Renal cortex interstitium (tissue), 11 donors: ENCODE results near the gene POMT2. TPM values are rescaled to one million over a fixed set of nuclear protein-coding genes. Genes with fewer than 3 reads are reported as not detected.
"Not testable (repeated sequence)": the region's sequence is repeated elsewhere in the genome, so short reads cannot be mapped to it uniquely, and the experiment has no call there.

ENCODE experiments used
- DNase-seq, 11 donors: peaks; one replicate each; pipeline ENCODE4 v3.0.0-alpha.2; 2013; ENCODE audit warnings: low read depth in 9 of 11, low spot score in 4 of 11; ENCODE audit errors: extremely low read depth in 1 of 11
- polyA plus RNA-seq, 3 donors: library from polyadenylated mRNA; unstranded; fragments of 120-200 nt; gene quantifications; one replicate each; pipeline ENCODE4 v1.2.1, GENCODE V29; 2013; ENCODE audit not compliant: insufficient read length in 3 of 3

Gene POMT2
- polyA plus RNA-seq, 3 donors = 41.6 to 47.0 (median 41.7) TPM

DNA sequence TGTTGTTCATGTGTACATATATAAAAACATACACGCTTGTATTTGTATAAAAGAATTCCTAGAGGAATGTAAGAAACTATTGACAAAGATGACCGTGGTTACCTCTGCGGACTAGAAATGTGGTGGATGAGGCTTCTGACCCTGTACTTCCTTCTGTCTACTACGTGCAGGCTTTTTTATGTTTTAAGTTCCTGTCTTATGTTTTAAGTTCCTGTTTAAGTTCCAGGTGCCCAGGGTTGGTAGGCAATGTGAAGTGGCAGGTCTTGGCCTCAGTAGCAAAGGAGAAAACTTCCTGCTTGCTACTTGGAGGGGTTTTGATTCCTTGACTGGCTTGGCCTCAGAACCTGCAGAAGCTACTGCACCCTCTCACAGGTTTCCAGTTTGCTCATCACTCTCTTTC is 11.6 kb downstream of the POMT2 start:
- DNase-seq = no peak

GRCh38 chr14:77306851-77307496 is 13.7 kb downstream of the POMT2 start:
- no peak for DNase-seq

DNA sequence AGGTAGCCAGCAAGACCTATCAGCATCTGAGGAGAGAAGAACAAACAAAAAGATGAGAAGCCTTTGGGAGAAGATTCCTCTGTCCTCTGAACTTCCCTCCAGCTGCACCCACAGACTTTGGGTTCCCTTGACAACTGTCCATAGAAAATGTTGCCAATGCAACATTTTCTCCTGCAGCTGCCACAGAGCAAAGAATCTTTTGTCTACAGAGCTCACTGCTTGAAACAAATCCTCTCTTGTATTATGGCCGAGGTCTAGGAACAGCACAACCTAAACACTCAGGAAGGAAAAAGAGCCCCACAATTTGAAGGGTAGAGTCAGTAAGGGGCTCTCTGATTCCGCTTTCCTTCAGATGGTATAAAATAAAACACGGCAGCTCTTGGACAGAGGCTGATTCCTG is 14.3 kb downstream of the POMT2 start:
- no peak for DNase-seq

DNA sequence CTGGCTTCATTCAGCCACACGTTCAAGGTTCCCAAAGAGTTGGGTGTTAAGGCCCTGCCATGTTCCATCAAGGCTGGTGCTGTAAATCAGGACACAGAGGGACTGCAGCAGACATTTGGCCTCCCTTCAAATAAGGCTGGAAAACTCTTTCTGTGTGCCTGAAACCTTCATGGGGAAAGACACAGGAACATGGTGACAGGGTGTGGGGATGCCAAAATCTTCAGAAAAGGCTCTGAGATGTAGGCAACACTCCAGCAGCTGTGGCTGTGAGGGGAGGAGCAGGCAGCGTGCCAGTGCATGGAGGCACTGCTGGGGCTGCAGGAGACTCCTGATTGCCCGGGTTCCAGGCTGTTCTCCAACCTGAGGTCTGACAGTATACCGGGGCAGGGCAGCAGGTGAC is 15.0 kb downstream of the POMT2 start:
- DNase-seq = no peak

GRCh38 chr14:77303417-77304156 is 17.1 kb downstream of the POMT2 start:
- DNase-seq = no peak

DNA sequence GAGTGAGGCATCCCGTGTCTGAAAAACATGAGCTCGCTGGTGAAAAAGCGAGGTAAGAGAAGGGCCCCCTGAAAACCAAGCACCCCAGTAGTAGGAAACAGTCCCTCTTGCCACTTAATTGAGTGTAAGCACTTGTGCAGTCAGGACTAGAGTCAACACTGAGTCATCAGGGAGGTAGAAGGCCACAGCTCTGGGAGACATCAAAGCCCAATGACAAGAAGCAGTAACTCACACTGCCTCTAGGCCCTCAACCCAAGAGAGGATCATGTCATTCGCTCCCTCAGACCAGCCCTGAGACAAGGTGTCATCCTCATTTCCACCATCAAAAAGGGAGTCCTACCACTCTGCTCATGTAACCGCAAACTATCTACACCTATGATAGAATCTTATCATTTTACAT is 17.8 kb downstream of the POMT2 start:
- DNase-seq = no peak

DNA sequence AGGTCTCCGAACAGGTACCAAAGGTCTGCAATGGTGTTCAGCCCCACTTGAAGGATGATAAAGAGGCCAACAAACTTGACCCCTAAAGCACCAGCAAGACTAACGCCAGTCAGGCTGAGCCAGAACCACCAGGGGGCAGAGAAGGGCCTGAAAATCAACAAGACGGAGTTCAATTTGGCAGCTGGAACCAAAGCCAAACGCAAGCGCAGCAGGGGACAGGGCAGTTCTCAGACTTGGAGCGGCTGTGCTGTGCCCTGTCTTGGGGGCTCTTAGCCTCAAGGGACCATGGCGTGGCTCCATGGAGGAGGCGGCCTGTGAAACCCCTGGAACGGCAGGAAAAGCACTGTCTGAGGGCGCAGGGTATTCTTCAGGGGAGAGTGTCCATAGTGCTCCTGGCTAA is 19.6 kb downstream of the POMT2 start:
- peak in 10 of 11 donors; percentile 53 to 80 (median 70) for DNase-seq

GRCh38 chr14:77299771-77300170 is 20.9 kb downstream of the POMT2 start:
- no peak for DNase-seq

DNA sequence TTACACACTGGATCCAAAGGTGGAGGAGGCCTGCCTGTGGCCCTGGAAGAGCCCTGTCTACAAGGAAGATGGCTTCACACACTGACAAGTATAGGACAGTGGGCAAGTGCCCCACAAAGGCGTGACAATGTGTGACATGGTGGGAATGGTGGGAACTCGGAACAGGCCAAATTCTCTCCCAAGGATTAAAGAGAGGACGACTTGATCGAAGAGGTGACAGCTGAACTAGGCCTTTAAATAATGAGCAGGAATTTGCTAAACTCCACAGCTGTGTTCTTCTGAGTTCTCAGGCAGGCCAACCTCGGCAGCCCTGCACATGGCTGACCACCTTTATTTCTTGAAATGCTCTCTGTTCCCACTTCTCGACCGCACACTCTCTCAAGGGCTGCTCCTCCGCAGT is 23.8 kb downstream of the POMT2 start:
- DNase-seq = no peak

- DNase-seq = no peak
Observed at GRCh38 chr14:77296155-77296554, 24.5 kb downstream of the POMT2 start.

DNA sequence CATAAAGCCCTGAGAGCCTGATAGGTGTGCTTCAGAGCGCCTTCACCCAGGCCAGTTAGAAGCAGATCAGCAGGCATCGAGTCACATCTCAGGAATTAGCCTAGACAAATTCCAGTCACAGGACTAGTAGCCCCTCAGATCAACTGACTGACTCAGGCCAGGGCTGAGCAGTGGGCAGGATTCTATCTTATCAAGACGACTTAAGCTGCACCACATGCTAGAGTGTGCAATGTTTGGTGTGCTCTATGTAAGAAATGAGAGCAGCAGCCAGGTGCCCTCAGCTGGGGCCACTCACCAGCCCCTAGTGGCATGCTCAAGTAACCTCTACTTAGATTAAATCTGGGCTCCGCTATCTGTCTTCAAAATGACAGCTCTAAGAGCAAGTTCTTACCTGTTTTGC is 30.0 kb downstream of the POMT2 start:
- no peak for DNase-seq

- DNase-seq = no peak
Observed at GRCh38 chr14:77286576-77286975, 34.1 kb downstream of the POMT2 start.

DNA sequence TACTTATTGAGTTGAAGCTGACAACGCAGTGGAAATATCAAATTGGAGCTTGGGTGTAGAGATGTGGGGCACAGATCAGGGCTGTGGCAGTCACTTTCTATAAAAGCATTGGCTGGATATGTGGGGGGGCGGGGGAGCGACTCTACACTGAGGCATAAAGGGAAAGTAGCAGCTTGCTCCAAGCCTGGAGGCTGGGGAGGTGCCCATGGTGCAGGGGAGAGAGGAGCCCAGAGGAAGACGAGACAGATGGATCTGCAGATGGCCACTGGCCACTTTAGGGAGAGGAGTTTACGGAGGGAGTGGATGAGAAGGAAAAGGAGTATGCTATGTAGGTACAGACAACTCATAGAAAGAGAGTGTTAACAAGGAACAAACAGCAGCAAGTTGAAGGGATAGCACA is 36.2 kb downstream of the POMT2 start:
- DNase-seq = no peak

- no peak for DNase-seq
Observed at GRCh38 chr14:77284066-77284465, 36.6 kb downstream of the POMT2 start.

DNA sequence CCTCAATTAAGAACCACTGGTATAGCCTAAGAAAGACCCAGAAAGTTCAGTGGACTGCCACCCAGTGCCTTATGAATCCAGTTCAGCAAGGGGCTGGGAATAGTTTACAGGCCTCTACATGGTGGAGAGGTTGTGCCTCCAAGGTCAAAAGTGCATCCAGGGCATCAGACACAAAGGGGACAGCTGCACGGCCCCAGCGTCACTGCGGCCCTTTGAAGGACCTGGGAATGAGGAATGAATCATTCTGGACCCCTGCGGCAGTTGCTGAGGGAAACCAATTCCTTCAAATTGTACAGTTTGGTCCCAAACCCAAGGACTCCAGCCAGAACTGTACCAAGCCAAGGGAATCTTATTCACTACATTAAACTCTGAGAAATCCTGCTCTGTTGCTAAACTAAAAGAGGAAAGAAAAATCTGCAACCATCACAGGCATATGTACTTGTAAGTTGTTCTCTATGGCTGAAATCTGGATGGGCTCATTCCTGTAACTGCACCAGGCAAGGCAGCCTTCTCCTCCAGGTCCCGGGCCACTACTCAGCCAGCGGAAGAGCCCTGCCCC is 38.8 kb downstream of the POMT2 start:
- DNase-seq = no peak

DNA sequence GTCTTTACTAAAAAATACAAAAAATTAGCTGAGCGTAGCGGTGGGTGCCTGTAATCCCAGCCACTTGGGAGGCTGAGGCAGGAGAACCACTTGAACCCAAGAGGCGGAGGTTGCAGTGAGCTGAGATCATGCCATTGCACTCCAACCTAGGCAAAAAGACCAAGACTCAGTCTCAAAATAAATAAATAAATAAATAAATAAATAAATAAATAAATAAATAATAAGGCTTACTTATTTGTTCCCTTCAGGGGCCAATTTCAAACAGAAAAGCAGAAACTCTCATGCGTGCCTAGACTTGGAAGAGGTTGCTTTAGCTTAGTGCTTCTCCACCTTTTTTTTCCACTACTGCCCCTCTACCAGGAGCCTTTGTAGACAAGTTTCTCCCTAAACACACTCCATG is 39.8 kb downstream of the POMT2 start:
- DNase-seq = not testable (repeated sequence)

GRCh38 chr14:77279719-77280118 is 41.0 kb downstream of the POMT2 start:
- no peak for DNase-seq

GRCh38 chr14:77278461-77279230 is 42.0 kb downstream of the POMT2 start:
- DNase-seq = no peak

DNA sequence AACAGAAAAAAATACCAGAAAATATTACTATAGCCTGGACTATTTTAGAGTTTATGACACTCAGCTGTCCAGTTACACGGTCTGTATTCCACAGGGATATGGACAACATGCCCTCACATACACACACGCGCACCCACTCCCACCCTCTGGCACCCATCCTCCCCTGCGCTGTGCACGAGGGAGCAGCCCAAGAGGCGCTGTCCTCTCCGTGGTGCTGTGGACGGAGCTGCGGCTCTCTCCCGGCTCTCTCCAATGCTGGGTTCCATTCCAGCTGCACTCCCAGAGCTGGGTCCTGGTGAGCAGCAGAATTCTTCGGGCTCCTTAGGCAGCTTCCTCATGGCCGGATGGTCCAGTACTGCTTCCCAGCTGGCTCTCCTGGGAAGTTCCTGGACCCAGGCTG is 43.7 kb downstream of the POMT2 start:
- DNase-seq = no peak
